ENCODE measurements around the gene COPA.

Gene COPA

DNA sequence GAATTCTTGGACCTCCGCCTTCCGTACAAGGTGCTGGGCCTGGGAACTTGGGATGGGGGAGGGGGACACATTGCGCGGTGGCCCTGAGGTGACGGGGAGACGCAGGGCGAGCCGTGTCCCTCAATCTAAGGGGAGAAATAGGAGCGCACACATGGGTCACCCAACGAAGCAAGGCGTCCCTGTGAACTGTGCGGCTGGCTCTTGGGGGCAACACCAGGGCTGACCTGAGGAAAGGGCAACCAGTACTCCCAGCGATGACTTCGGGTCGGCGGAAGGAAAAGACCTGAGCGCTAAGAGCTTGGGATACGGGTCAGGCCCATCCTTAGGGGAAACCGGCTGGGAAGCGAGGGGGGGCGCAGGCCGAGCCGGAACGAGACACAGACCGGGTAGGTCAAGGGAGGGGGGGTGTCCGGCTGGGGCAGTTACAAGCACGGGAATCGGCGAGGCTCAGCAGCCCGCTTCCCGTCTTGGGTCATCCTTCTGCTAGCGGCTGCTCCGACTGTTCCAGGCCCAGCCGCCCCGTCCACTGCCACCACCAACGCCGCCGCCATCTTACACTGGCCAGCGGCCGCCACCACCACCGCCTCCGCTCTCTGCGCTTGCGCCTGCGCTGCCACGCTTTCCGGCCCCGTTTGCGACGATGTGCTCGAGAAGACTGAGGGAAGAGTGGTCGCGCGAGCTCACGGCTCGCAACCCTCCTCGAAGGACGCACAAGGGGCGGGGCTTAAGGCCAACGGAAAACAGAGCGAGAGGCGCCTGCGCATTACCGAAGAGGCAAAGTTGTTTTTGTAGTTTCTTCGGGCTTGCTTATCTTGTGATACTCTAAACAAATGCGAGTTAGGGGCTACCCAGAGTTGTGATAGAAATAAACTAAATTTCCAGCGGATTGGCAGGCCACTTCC lies 80.9 kb downstream of the COPA start, which contains the start of gene DCAF8:
TSS of gene DCAF8 (minus strand) at position 657 of the 902 bp plus-strand sequence. CDS start 18,541 bp downstream, outside the sequence.
- H3K27me3 ChIP-seq (ENCODE audit: insufficient read depth, low read length), result no peaks in the 10 kb centered on the region
- H3K27ac ChIP-seq (ENCODE audit: low read depth, low read length), result peak within 1 kb of the TSS; percentile 98
- H3K36me3 ChIP-seq (ENCODE audit: insufficient read depth, low read length), result peaks cover 5% of the 10 kb centered on the region; the same call in 1 of the 2 replicates
- H3K9me3 ChIP-seq (ENCODE audit: insufficient read depth, low read depth, low read length), result no peaks in the 10 kb centered on the region
- WGBS, result under 1% methylated on average over 67 of the region's 67 CpGs
- H3K4me1 ChIP-seq (ENCODE audit: insufficient read depth, low read length), result peaks cover 17% of the 10 kb centered on the region
- peak within 1 kb of the TSS; percentile 95 for H3K9ac ChIP-seq (ENCODE audit: low read depth, low read length)
- H3K4me3 ChIP-seq (ENCODE audit: low read length), result peak within 1 kb of the TSS; percentile 91

DNA sequence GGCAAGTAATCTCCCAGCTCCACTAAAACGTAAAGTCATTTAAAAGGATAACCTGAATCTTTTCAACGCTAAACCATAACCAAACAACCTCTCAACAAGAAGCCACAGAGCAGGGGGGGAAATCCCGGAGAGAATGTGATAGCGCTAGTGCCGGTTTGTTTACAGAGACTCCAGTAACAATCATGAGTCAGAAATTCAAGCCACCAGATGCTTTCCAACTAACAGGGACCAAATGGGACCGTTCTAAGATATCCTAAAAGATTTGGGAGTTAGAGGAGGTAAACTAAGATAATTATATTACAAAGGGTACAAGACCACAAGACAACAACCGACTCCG lies 81.5 kb downstream of the COPA start:
- 0% methylated on average over 4 of the region's 8 CpGs for WGBS
- H3K4me3 ChIP-seq (ENCODE audit: low read length), result peak overlapping the region; percentile 91
- H3K9me3 ChIP-seq (ENCODE audit: insufficient read depth, low read depth, low read length), result no peaks in the 10 kb centered on the region

DNA sequence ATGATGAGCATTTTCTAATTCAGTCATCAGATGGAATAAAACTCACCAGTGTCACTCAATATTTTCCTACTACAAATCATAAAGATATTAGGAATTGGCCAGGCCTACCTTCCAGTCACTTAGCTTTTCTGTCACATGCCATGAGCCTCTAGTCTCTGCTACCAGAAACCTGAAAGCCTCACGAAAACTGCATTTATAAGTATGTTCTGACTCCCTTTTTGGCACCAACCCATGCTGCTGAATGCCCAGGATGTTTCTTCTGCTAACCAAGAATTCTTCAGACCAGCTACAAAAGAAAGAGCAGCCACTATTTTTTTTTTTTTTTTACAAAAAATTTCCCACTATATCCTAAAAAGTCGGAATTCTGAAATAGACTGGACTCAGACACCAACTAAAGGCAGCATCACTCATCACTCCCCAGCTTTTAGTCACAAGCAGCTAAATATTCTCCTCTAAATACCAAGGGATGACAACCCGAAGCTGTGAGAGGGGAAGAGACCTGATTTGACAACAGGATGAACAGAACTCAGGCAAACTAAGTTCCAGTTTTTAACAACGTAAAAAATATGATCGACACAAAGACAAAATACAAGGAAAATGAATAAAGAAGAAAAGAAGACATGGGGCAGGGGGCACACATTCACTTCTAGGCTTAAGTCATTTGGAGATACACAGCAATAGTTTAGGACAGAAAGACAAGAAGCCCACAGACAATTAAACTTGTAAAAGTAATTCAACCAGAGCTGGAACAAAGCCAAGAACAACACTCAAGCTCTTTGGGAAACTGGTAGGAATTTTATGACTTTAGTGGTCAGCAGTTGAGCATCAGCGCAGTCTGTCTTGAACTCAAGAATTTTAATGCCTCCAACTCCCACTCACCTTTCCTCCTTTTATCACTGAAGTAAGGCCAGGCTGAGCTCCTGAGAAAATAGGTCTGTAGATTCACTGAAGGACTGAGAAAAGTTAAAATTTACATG lies 82.4 kb downstream of the COPA start:
- H3K36me3 ChIP-seq (ENCODE audit: insufficient read depth, low read length), result peaks cover 5% of the 10 kb centered on the region; the same call in 1 of the 2 replicates
- WGBS, result 79% methylated on average over 6 of the region's 6 CpGs
- H3K4me3 ChIP-seq (ENCODE audit: low read length), result peak overlapping the region; percentile 91
- no peaks in the 10 kb centered on the region for H3K27me3 ChIP-seq (ENCODE audit: insufficient read depth, low read length)
- H3K9ac ChIP-seq (ENCODE audit: low read depth, low read length), result peak overlapping the region; percentile 95; the same call in 1 of the 2 replicates
- peaks cover 21% of the 10 kb centered on the region for H3K4me1 ChIP-seq (ENCODE audit: insufficient read depth, low read length)
- H3K27ac ChIP-seq (ENCODE audit: low read depth, low read length), result peak overlapping the region; percentile 98; the same call in 1 of the 2 replicates
- H3K9me3 ChIP-seq (ENCODE audit: insufficient read depth, low read depth, low read length), result no peaks in the 10 kb centered on the region

More for the DNA sequence above, 81.5 kb downstream of the COPA start:
- H3K9ac ChIP-seq (ENCODE audit: low read depth, low read length), result peak overlapping the region; percentile 95
- peak overlapping the region; percentile 98 for H3K27ac ChIP-seq (ENCODE audit: low read depth, low read length)
- H3K27me3 ChIP-seq (ENCODE audit: insufficient read depth, low read length), result no peaks in the 10 kb centered on the region
- H3K4me1 ChIP-seq (ENCODE audit: insufficient read depth, low read length), result peaks cover 21% of the 10 kb centered on the region
- peaks cover 5% of the 10 kb centered on the region; the same call in 1 of the 2 replicates for H3K36me3 ChIP-seq (ENCODE audit: insufficient read depth, low read length)

DNA sequence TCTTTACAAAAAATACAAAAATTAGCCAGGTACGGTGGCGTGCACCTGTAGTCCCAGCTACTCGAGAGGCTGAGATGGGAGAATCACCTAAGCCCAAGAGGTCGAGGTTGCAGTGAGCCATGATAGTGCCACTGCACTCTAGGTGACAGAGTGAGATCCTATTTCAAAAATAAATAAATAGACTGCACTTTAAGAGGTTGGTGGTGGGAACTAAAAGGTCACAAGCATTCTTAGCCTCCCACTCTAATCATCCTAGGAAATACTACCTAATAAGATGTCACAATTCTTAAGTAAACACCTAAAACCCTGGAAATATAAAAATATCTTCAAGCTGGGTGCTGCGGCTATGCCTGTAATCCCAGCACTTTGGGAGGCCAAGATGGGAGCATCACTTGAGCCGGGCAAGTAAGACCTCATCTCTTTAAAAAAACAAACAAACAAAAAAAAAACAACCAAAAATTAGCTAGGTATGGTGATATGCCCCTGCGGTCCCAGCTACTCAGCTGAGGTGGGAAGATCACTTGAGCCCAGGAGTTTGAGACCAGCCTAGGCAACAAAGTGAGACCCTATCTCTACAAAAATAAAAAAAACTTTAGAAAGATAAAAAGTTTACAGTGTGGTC lies 84.8 kb downstream of the COPA start:
- no peaks in the 10 kb centered on the region for H3K27me3 ChIP-seq (ENCODE audit: insufficient read depth, low read length)
- WGBS, result 95% methylated on average over 7 of the region's 7 CpGs
- H3K27ac ChIP-seq (ENCODE audit: low read depth, low read length), result no peak overlapping the region
- H3K9me3 ChIP-seq (ENCODE audit: insufficient read depth, low read depth, low read length), result no peaks in the 10 kb centered on the region
- H3K36me3 ChIP-seq (ENCODE audit: insufficient read depth, low read length), result peaks cover 12% of the 10 kb centered on the region
- H3K4me1 ChIP-seq (ENCODE audit: insufficient read depth, low read length), result peaks cover 21% of the 10 kb centered on the region
- H3K4me3 ChIP-seq (ENCODE audit: low read length), result no peak overlapping the region
- no peak overlapping the region for H3K9ac ChIP-seq (ENCODE audit: low read depth, low read length)

DNA sequence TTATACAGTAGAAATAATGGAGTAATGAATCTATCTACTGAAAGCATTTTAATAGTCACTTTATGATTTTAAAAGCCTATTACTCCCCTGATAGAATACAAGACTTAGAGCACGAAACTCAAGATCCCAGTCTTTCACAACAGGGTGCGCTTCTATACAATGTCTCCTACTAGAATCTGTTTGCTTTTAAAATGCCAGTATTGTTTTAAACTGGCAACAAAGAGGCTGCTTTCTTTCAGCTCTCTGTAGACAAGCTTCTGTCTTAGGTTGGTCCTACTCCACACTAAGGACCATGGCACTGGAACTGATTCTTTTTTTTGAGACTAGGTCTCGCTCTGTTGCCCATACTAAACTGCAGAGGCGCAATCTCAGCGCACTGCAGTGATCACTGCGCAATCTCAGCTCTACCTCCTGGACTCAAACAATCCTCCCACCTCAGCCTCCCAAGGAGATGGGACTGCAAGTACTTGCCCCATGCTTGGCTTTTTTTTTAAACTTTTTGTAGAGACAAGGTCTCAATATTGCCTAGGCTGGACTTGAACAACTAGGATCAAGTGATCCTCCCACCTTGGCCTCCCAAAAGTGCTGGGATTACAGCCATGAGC lies 85.5 kb downstream of the COPA start:
- Histone ChIP-seq H3K27me3 (ENCODE audit: insufficient read depth, low read length) (no peaks in the 10 kb centered on the region), H3K9me3 (ENCODE audit: insufficient read depth, low read depth, low read length) (no peaks in the 10 kb centered on the region), H3K36me3 (ENCODE audit: insufficient read depth, low read length) (peaks cover 12% of the 10 kb centered on the region), H3K4me1 (ENCODE audit: insufficient read depth, low read length) (peaks cover 21% of the 10 kb centered on the region), H3K27ac (ENCODE audit: low read depth, low read length) (peak overlapping the region; percentile 38; the same call in 1 of the 2 replicates), H3K4me3 (ENCODE audit: low read length) (no peak overlapping the region), H3K9ac (ENCODE audit: low read depth, low read length) (peak overlapping the region; percentile 37; the same call in 1 of the 2 replicates)
- WGBS, result 94% methylated on average over 6 of the region's 6 CpGs

DNA sequence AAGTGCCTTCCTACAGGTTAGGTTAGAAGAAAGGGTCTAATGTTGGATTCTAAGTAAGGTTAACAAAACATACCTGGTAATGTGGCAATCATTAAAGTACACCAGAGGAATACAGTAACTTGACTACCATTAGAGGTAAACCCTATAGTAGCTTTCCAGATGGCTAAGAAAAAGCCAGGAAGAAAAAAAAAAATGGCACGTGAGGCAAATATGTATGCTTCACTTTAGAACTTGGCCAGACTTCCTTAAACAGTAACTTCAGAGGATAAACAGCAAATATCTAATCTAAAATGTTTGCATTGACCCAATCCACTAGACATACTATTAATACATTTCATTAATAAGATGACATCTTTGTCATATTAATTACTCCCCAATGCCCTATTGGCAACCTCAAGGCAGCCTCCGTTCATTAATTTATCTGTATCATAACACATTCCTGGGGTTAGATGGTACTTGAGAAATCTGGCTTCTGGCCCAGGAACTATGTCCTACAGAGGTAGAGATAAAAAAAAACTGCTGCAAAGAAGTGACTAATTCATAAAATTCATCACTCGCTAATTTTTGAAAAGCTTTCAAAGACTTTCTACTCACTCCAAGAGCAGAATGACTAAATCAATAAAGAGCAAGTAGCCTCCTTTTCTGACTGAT lies 86.5 kb downstream of the COPA start:
- no peak overlapping the region for H3K9ac ChIP-seq (ENCODE audit: low read depth, low read length)
- 94% methylated on average over 2 of the region's 3 CpGs for WGBS

DNA sequence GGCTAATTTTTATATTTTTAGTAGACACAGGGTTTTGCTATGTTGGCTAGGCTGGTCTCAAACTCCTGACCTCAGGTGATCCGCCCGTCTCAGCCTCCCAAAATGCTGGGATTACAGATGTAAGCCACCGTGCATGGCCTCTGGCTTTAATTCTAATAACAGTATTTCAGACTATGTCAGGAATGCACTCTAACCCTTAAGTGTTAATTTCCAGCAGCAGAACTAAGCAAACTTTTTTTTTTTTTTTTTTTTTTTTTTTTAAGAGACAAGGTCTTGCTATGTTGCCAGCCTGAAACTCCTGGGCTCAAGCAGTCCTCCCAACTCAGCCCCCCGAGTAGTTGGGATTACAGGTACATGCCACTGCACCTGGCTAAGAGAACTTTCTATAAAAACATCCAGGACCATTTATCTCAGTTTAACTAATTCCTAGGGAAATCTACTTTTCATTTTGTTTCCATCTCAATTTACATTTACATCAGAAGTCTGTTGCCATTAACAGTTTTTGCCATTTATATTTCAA lies 87.2 kb downstream of the COPA start:
- Histone ChIP-seq H3K36me3 (ENCODE audit: insufficient read depth, low read length) (peaks cover 20% of the 10 kb centered on the region), H3K27ac (ENCODE audit: low read depth, low read length) (no peak overlapping the region), H3K27me3 (ENCODE audit: insufficient read depth, low read length) (no peaks in the 10 kb centered on the region), H3K9me3 (ENCODE audit: insufficient read depth, low read depth, low read length) (no peaks in the 10 kb centered on the region), H3K4me1 (ENCODE audit: insufficient read depth, low read length) (peaks cover 16% of the 10 kb centered on the region), H3K9ac (ENCODE audit: low read depth, low read length) (no peak overlapping the region), H3K4me3 (ENCODE audit: low read length) (no peak overlapping the region)
- WGBS, result 91% methylated on average over 4 of the region's 4 CpGs

More for the DNA sequence above, 86.5 kb downstream of the COPA start:
- H3K27me3 ChIP-seq (ENCODE audit: insufficient read depth, low read length), result no peaks in the 10 kb centered on the region
- peaks cover 21% of the 10 kb centered on the region for H3K4me1 ChIP-seq (ENCODE audit: insufficient read depth, low read length)
- no peaks in the 10 kb centered on the region for H3K9me3 ChIP-seq (ENCODE audit: insufficient read depth, low read depth, low read length)
- H3K4me3 ChIP-seq (ENCODE audit: low read length), result no peak overlapping the region
- peaks cover 14% of the 10 kb centered on the region for H3K36me3 ChIP-seq (ENCODE audit: insufficient read depth, low read length)
- H3K27ac ChIP-seq (ENCODE audit: low read depth, low read length), result no peak overlapping the region

DNA sequence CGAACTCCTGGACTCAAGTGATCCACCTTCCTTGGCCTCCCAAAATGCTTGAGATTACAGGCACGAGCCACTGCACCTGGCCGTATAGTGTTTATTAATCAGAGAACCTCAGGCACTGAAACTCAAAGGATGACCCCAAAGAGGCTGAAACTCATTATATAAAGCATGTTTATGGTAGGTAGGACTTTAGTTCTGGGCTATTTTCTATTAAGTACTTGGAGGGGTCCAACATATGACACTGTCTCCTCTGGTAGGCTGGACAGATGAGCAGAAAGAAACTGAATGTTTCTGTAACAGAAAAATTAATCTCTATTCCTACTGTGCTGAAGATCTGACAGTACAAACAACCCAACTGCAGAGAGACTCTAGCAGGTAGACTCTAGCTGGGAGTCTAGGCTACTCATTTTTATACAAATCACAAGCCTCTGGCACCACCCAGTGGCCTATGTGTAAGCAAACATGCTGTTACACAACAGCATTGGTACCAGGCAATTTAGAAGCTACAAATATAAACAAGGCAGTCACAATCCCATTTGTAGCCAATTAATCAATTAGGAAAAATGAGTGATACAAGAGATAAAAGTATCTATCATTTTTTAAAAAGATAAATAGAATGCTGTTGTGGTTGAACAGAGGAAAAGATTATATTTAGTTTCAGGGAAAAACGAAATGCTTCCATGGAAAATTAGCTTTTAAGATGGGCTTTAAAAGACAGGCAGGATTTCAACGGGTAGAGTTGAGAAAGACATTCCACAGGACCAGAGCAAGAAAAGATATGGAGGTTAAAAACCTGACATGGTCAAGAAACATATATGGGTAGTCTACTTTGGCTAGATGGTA lies 91.1 kb downstream of the COPA start:
- 86% methylated on average over 5 of the region's 5 CpGs for WGBS
- Histone ChIP-seq H3K36me3 (ENCODE audit: insufficient read depth, low read length) (peaks cover 20% of the 10 kb centered on the region), H3K4me3 (ENCODE audit: low read length) (no peak overlapping the region)

DNA sequence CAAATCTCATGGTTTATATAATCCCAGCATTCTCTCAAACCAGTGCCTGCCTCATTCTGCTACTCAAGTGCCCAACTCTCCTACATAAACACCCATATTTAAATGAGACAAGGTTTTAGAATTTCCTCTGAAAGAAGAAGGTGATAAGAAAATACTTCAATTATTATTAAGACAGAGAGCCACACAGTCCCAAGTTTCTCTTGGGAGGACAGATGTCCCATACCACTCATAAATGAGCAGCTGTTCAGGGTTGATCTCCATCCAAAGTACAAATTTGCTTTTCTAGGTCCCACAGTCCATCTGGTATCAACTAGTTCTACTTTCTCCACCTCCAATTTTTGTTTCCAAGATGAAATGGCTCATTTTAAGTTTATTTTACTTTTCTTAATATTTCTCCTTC lies 92.0 kb downstream of the COPA start:
- H3K4me1 ChIP-seq (ENCODE audit: insufficient read depth, low read length), result no peaks in the 10 kb centered on the region
- no peak overlapping the region for H3K9ac ChIP-seq (ENCODE audit: low read depth, low read length)
- H3K27me3 ChIP-seq (ENCODE audit: insufficient read depth, low read length), result no peaks in the 10 kb centered on the region
- H3K4me3 ChIP-seq (ENCODE audit: low read length), result no peak overlapping the region
- no peak overlapping the region for H3K27ac ChIP-seq (ENCODE audit: low read depth, low read length)
- H3K36me3 ChIP-seq (ENCODE audit: insufficient read depth, low read length), result peaks cover 20% of the 10 kb centered on the region
- H3K9me3 ChIP-seq (ENCODE audit: insufficient read depth, low read depth, low read length), result no peaks in the 10 kb centered on the region

More for the DNA sequence above, 91.1 kb downstream of the COPA start:
- H3K27ac ChIP-seq (ENCODE audit: low read depth, low read length), result no peak overlapping the region; the same call in 1 of the 2 replicates
- no peaks in the 10 kb centered on the region for H3K9me3 ChIP-seq (ENCODE audit: insufficient read depth, low read depth, low read length)
- peaks cover 1% of the 10 kb centered on the region; the same call in 1 of the 2 replicates for H3K4me1 ChIP-seq (ENCODE audit: insufficient read depth, low read length)
- no peak overlapping the region for H3K9ac ChIP-seq (ENCODE audit: low read depth, low read length)
- no peaks in the 10 kb centered on the region for H3K27me3 ChIP-seq (ENCODE audit: insufficient read depth, low read length)
